ENCODE data around the gene PARP4. TPM values are rescaled to one million over a fixed set of nuclear protein-coding genes. Genes with fewer than 3 reads are reported as not detected.

The PARP4 gene
- total RNA-seq, 1 experiment from 2014 or later: 76.0 TPM

GRCh38 chr13:24463078-24463477 is 49.5 kb downstream of the PARP4 start (continued):
- TF ChIP-seq ATF3 (IDR thresholded peaks at IDR 0.05) (no peak), CTCF (IDR thresholded peaks at IDR 0.05 in 2 of 3, conservative IDR thresholded peaks at IDR 0.05 in 1 of 3; ENCODE audit: borderline replicate concordance in 1 of 3, insufficient read depth in 1 of 3, low read depth in 2 of 3, low read length in 2 of 3) (no peak)

- ChIA-PET CTCF (no interaction called here), RAD21 (ENCODE audit: low non-redundant PET in 1 of 2, low total read pairs in 2 of 2, uncharacterized antibody in 2 of 2, unreplicated experiment in 2 of 2) (no interaction called here), POLR2A (no interaction called here)
- TF ChIP-seq CBX3 (IDR thresholded peaks at IDR 0.05; ENCODE audit: low read depth): no peak
- TF ChIP-seq REST (IDR thresholded peaks at IDR 0.05; ENCODE audit: low read depth): no peak
- TF ChIP-seq EZH2phosphoT487 (IDR thresholded peaks at IDR 0.05; ENCODE audit: borderline replicate concordance): no peak
- TF ChIP-seq CEBPB (IDR thresholded peaks at IDR 0.05; ENCODE audit: low read depth): no peak
- TF ChIP-seq ELF1 (IDR thresholded peaks at IDR 0.05; ENCODE audit: borderline replicate concordance, low read depth): no peak
- no peak for TF ChIP-seq SP1 (IDR thresholded peaks at IDR 0.05; ENCODE audit: low read depth)
- no peak for TF ChIP-seq ZFX (IDR thresholded peaks at IDR 0.05)
- no peak for TF ChIP-seq CTCF (IDR thresholded peaks at IDR 0.05 in 2 of 3, conservative IDR thresholded peaks at IDR 0.05 in 1 of 3; ENCODE audit: borderline replicate concordance in 1 of 3, insufficient read depth in 1 of 3, low read depth in 2 of 3, low read length in 2 of 3)
- TF ChIP-seq SIN3A (IDR thresholded peaks at IDR 0.05; ENCODE audit: low read depth): no peak
- TF ChIP-seq RAD21 (IDR thresholded peaks at IDR 0.05; ENCODE audit: low read depth): no peak
- TF ChIP-seq ZBTB33 (IDR thresholded peaks at IDR 0.05; ENCODE audit: extremely low read depth, insufficient replicate concordance, low read length): no peak
- intact Hi-C loops (cut with micrococcal nuclease): loop anchor here (5.0 kb wide), 1 partner anchor 33 kb away; no protein-coding TSS in a partner anchor
- Histone ChIP-seq H3K4me1 (ENCODE audit: control insufficient read depth in 1 of 2, insufficient read depth in 2 of 2, low read length in 2 of 2) (no peaks in the 10 kb centered on the region), H3K9ac (ENCODE audit: low read length) (no peak overlapping the region), H3K27me3 (ENCODE audit: insufficient read depth, low read length) (no peaks in the 10 kb centered on the region), H3K9me2 (ENCODE audit: insufficient read depth) (no peaks in the 10 kb centered on the region), H3K27ac (ENCODE audit: low read depth, low read length) (no peak overlapping the region), H4K20me1 (ENCODE audit: insufficient read depth) (no peaks in the 10 kb centered on the region), H3K9me3 (ENCODE audit: control insufficient read depth in 1 of 2, insufficient read depth in 1 of 2, low read depth in 1 of 2, low read length in 2 of 2) (no peaks in the 10 kb centered on the region), H2AFZ (ENCODE audit: low read depth, low read length, poor library complexity, severe bottlenecking) (no peak overlapping the region), H3K4me2 (ENCODE audit: low read length) (no peak overlapping the region), H3K79me2 (ENCODE audit: insufficient read depth, low read length) (no peaks in the 10 kb centered on the region), H3K36me3 (ENCODE audit: control insufficient read depth in 1 of 2, insufficient read depth in 2 of 2, low read length in 2 of 2) (peaks cover 21 to 24% of the 10 kb centered on the region in 2 experiments; a peak in 3 of 4 replicates), H3K4me3 (replicated peaks in 1 of 2; ENCODE audit: low read depth in 1 of 2, low read length in 2 of 2) (no peak overlapping the region)
- no peak for ATAC-seq
- no TSS peak for BruUV-seq (replicated peaks)
- no peak for DNase-seq (ENCODE audit: low read depth, low spot score)
Measured at GRCh38 chr13:24460256-24460655, 52.3 kb downstream of the PARP4 start.

All from HCT116 (cell line).